ENCODE measurements around the gene NUDT5.

DNA sequence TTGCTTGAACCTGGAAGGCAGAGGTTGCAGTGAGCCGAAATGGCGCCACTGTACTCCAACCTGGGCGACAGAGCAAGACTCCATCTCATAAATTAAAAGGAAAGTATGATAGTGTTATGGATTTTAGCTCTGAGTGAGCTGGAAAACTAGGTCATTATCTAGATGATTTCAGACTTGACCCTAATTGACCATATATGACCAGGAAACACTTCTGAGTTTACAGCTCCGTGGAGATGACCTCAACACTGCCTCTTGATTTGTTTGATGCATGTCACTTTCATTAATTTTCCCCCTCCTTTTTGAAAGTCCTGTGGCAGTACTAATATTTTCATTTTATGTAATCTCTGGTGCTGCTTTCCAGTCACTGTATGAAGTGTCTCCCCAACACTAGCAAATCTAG lies 74.0 kb downstream of the NUDT5 start:
- TF ChIP-seq EZH2 (IDR thresholded peaks at IDR 0.05) = no peak
- TF ChIP-seq POLR2AphosphoS5 (IDR thresholded peaks at IDR 0.05; ENCODE audit: borderline replicate concordance, low read depth, low read length) = no peak

Measured in SK-N-MC (cell line).